NCI-H526 (cell line): ENCODE data around the gene PPY.
"Not testable (repeated sequence)": the region's sequence is repeated elsewhere in the genome, so short reads cannot be mapped to it uniquely, and the experiment has no call there.

Source experiments
- DNase-seq, 2 experiments: peaks; one replicate each; lab custom pipeline; 2025; lab: John Stamatoyannopoulos, UW

The PPY gene

DNA sequence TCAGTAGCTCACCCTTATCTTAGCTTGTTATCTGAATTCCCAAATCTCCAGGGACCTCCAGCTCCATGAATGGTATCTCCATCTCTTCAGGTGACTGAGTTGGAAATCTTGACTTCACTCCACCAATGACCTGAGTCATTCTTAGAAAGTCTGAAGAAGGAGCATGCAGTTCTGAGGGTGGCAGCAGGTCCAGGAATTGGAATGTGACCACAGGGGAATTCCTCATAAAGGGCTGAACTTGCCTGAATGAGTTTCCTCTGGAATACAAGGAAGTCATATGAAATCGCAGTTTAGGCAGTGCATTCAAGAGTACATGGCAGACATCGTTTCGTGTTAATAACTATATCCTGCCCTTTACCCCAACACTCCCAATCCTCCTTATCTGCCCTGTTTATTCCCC is 24.0 kb upstream of the PPY start:
- DNase-seq = no peak

- DNase-seq = no peak
Measured at GRCh38 chr17:43962479-43962878, 20.2 kb upstream of the PPY start.

DNA sequence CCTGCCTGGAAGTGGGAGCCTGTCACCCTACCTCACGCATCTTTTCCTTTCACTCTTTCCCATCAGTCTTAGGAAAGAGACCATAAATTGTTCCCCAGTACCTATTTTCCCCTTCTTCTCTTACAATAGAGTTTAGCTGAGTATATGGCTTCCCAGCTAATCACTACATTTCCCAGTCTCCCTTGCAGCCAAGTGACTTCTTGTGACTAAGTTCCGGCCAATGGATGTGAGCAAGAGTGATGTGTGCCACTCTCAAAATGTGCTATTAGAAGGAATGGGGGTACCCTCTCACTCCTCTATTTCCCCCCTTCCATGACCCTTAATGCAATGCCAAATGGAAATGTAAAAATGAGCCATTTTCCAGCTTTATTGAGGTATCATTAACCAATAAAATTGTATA is 19.7 kb upstream of the PPY start:
- DNase-seq = no peak

DNA sequence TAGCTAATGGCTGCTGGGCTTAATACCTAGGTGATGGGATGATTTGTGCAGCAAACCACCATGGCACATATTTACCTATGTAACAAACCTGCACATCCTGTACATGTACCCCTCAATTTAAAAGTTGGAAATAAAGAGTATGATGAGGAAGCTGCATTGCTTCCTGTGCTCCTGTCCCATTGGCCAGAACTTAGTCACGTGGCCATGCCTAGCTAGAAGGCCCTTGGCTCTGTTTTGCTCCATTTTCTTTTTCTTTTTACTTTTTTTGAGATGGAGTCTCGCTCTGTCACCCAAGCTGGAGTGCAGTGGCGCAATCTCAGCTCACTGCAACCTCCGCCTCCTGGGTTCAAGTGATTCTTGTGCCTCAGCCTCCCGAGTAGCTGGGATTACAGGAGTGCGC is 19.0 kb upstream of the PPY start:
- DNase-seq = not testable (repeated sequence)

DNA sequence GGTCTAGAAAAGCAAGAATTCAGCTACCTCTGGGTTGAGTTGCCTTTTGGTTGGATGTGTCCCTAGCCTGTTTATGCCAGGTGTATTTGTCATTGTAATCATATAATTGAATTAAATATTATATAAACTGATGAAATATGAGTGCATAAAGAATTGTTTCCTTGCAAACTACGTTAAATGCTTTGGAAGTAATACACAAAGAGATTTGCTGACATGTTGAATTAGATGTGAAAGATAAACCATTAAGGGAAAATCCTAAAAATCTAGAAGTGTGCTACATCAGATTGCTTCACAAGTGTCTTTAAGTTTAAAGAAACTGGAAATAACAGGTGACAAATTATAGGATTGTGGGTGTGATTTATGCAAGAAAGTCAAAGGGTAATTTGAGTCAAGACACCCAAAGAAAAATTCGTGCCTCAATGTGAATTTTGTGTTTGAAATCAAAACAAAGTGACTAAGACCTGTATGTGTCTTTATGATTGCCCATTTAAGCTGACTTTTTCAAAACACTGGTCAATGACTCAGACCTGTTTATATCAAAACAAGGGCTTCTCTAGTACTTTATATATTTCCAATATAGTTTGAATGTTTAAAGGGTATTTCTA is 16.6 kb upstream of the PPY start:
- no peak for DNase-seq

- DNase-seq = no peak
Measured at GRCh38 chr17:43956222-43956621, 13.9 kb upstream of the PPY start.

DNA sequence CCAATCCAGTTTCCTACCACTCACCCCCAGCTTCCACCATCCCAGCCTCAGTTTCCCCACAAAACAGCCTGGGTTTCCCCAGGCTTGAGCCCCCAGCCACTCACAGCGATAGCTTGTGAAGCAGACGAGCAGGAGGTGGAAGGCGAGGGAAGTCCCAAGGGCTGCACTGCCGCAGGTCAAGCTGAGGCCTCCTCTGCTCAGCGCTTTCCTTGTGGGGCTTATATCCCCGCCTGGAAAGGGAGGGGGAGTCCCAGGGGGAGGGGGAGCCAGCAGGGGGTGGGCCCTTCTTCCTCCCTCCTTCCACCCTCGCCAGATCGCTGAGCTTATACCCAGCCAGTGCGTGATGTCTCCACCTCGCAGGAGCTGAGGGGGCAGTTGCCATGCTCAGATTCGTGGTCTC is 11.5 kb upstream of the PPY start, which contains the start of gene PYY:
TSS of gene PYY (minus strand) at position 195 of the 400 bp plus-strand sequence. CDS start 457 bp downstream, outside the sequence.
- DNase-seq = no peak

- peak in 1 of 2 experiments; percentile 56 for DNase-seq
Measured at GRCh38 chr17:43952724-43953666, 10.7 kb upstream of the PPY start.

DNA sequence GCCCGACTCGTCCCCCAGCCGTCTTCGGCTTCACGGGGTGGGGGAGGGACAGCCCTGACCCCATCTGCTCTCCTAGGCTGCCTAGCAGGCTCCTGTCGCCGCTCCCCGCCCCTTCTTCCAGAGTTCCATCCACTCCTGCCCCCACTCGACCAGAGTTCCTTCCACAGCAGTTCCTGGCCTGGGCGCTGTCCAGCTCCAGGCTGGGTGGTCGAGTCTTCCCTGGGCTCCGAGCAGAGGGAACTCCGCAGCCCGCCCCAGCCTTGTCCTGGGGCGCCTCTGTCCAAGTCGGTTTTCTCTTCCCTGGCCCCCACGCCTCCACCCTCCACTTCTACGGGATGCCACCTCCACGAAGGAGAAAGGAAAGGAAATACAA is 10.1 kb upstream of the PPY start:
- DNase-seq = no peak

- DNase-seq = no peak
Measured at GRCh38 chr17:43951750-43952149, 9.5 kb upstream of the PPY start.

- DNase-seq = no peak
Measured at GRCh38 chr17:43950554-43950953, 8.3 kb upstream of the PPY start.

DNA sequence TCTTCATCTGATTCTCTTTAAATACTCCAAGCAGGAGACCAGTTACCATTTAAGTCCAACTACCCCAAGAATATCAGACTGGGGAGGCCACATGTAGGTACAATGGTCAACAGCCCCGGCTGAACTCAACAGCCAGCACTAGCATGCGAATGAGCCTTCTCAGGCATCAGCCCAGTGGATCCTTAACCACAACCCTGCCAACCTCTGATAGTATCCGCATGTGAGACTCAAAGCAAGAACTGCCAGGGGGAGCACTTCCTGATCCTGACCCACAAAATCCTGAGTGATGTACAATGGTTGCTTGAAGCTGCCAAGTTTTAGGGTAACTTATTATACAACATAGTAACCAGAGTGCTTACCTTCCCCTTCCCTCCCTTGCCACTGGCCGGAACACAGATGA is 7.5 kb upstream of the PPY start:
- no peak for DNase-seq

DNA sequence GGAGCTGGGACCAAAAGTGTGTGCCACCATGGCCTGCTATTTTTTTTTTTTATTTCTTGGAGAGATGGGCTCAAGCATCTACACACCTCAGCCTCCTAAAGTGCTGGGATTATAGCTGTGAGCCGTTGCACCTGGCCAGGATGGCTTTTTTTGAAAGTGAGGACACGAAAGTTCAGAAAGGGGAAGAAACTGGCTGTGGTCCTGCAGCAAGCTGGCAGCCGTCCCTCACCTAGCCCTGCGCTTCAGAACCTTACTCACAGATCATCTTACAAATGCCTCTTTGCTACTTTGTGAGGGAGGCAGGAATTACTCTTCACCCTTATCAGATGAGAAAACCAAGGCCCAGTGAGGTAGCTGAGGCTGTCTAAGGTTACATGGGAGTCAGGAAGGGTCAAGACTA is 4.5 kb upstream of the PPY start:
- DNase-seq = no peak

DNA sequence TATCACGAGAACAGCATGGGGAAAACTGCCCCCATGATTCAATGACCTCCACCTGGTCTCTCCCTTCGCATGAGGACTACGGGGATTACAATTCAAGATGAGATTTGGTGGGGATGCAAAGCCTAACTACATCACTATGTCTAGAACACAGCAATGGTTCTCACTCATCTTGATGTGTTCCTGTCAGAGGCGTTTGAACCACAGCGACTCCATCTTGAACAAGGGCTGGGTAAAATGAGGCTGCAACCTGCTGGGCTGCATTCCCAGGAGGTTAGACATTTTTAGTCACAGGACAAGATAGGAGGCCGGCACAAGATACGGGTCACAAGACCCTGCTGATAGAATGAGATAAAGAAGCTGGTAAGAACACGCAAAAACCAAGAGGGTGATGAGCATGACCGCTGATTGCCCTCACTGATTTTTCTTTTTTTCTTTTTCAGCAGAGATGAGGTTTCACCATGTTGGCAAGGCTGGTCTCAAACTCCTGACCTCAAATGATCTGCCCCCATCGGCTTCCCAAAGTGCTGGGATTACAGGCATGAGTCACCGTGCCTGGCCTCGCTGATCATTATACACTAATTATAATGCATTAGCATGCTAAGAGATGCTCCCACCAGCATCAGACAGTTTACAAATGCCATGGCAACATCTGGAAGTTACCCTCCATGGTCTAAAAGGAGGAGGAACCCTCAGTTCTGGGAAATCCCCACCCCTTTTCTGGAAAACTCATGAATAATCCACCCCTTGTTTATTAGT is 3.0 kb upstream of the PPY start:
- DNase-seq = no peak

- DNase-seq = peak; percentile 20 to 70
Measured at GRCh38 chr17:43940630-43941029, 1.6 kb downstream of the PPY start.

DNA sequence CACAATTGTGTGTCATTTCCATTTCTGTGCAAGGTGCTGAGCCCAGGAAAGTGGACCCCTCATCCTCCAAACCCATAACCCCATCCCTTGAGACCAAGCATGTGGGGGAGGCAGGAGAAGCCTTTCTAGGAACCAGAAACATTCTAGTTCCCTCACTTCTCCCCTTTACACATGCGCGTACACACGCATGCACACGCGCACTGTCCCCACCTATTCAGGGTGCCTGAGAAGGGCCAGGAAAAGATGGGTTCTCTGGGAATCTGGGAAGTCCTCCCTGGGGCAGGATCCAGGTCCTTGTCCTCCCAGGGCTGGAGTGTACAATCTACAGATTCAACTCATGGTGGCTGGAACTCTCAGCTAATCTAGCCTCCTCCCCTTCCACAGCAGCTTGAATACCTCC is 2.4 kb downstream of the PPY start:
- no peak for DNase-seq

- DNase-seq = not testable (repeated sequence)
Measured at GRCh38 chr17:43939452-43939851, 2.8 kb downstream of the PPY start.

- DNase-seq = no peak
Measured at GRCh38 chr17:43938838-43939182, 3.5 kb downstream of the PPY start.

- no peak for DNase-seq
Measured at GRCh38 chr17:43936434-43936833, 5.8 kb downstream of the PPY start.

- no peak for DNase-seq
Measured at GRCh38 chr17:43935926-43936261, 6.4 kb downstream of the PPY start.

DNA sequence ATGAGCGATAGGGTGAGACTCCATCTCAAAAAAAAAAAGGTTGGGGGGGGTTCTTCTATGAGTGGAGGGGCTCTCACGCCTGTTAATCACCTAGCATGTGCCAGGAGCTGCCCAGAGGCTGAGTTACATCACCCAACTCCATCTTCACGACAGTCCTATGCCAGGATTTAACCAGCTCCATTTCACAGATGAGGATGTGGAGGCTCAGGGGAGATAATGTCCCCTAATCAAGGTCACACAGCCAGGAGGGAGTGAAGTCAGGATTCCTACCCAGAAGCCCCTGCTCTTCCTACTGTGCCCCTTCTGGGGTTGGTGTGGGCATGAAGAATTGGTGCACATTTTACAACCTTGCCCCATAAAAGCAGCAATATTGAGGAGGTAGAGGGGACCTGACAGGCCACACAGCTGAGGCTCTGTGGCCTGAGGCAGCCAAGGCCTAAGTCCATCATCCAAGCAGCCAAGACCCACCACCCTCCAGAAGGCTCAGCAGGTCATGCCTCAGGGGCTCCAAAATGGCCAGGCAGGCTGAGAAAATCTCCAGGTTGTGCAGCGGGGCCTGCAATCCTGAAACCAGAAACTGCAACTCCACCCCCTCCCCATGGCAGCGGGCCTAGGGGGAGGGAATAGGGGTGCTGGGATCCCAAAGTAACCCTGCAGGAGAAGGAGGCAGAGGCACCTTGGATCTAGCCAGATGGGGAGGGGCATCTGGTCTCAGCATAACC is 6.9 kb downstream of the PPY start:
- DNase-seq = no peak

GRCh38 chr17:43932923-43933322 is 9.4 kb downstream of the PPY start:
- DNase-seq = no peak
